HCT116 (cell line): Measurements from ENCODE around the gene NOXO1. TPM values are rescaled to one million over a fixed set of nuclear protein-coding genes. Genes with fewer than 3 reads are reported as not detected.

Experiments used
- ATAC-seq: fragments of 200-7000 bp; cut with Tn5 transposase; 2 replicates; pipeline ENCODE4 v1.9.1; 2020; ENCODE audit warnings: mild to moderate bottlenecking, moderate library complexity
- BruUV-seq: library from RNA; stranded (reverse); fragments of 400-500 nt; replicated peaks from 2 replicates; lab custom pipeline; 2021; lab: Mats Ljungman, UMichigan
- CTCF ChIA-PET: fragments of 300-600 bp; sonication (Branson Sonifier 250); formaldehyde crosslinking; loops from one replicate; lab custom pipeline; 2021; ENCODE audit warnings: antibody characterized with exemption; lab: Charles Lee
- POLR2A ChIA-PET: fragments of 300-600, 350-600 bp; sonication (Branson Sonifier 250); formaldehyde crosslinking; loops from one replicate; lab custom pipeline; 2021; ENCODE audit warnings: antibody characterized with exemption; lab: Charles Lee
- RAD21 ChIA-PET, 2 experiments: fragments of 300-600 bp; sonication (Branson Sonifier 250); formaldehyde crosslinking; loops; one replicate each; lab custom pipeline; 2023; ENCODE audit warnings: low total read pairs in 2 of 2; ENCODE audit not compliant: uncharacterized antibody in 2 of 2, unreplicated experiment in 2 of 2, low non-redundant PET in 1 of 2; lab: Charles Lee
- DNase-seq: peaks from one replicate; pipeline ENCODE4 v3.0.0-alpha.2; 2010; ENCODE audit warnings: low read depth, low spot score
- H2AFZ ChIP-seq: fragments of 200-600 bp; shearing (Covaris generic), sonication (generic); 2 replicates; pipeline ENCODE4 v1.6.1; 2017; ENCODE audit warnings: low read depth, mixed run types, mixed read lengths, antibody characterized with exemption, low read length; ENCODE audit not compliant: poor library complexity, severe bottlenecking
- H3K27ac ChIP-seq: 2 replicates; pipeline ENCODE4 v1.5.1; 2012; ENCODE audit warnings: low read depth, low read length
- H3K27me3 ChIP-seq: fragments of 200-600 bp; sonication (generic); 2 replicates; pipeline ENCODE4 v1.6.1; 2016; ENCODE audit warnings: mixed run types, low read length, mixed read lengths; ENCODE audit not compliant: insufficient read depth
- H3K36me3 ChIP-seq, 2 experiments: fragments of 200-500 bp in 1 of 2; fragments of 200-600 bp in 1 of 2; sonication (Bioruptor generic) in 1 of 2; sonication (generic) in 1 of 2; 2 replicates each; pipeline versions ENCODE4 v1.5.1 to v1.6.1; 2014 to 2016; ENCODE audit warnings: low read length in 2 of 2, inconsistent platforms in 1 of 2, mixed read lengths in 1 of 2, mixed run types in 1 of 2; ENCODE audit not compliant: insufficient read depth in 2 of 2, control insufficient read depth in 1 of 2
- H3K4me1 ChIP-seq, 2 experiments: fragments of 200-600 bp in 1 of 2; sonication (generic) in 1 of 2; 2 replicates each; pipeline versions ENCODE4 v1.5.1 to v1.6.1; 2012 to 2017; ENCODE audit warnings: low read length in 2 of 2, inconsistent platforms in 1 of 2, mild to moderate bottlenecking in 1 of 2, mixed read lengths in 1 of 2, mixed run types in 1 of 2, moderate library complexity in 1 of 2; ENCODE audit not compliant: insufficient read depth in 2 of 2, control insufficient read depth in 1 of 2
- H3K4me2 ChIP-seq: fragments of 200-600 bp; sonication (generic); 2 replicates; pipeline ENCODE4 v1.6.1; 2017; ENCODE audit warnings: mixed run types, low read length, mixed read lengths
- H3K4me3 ChIP-seq, 2 experiments: fragments of 200-600 bp in 1 of 2; sonication (generic) in 1 of 2; replicated peaks in 1 of 2; 2 replicates each; pipeline ENCODE4 v1.5.1; 2011 to 2016; ENCODE audit warnings: low read length in 2 of 2, control low read depth in 1 of 2, low read depth in 1 of 2, mild to moderate bottlenecking in 1 of 2, mixed read lengths in 1 of 2, mixed run types in 1 of 2
- H3K79me2 ChIP-seq: fragments of 200-600 bp; sonication (generic); 2 replicates; pipeline ENCODE4 v1.6.1; 2017; ENCODE audit warnings: mild to moderate bottlenecking, mixed run types, low read length, moderate library complexity, mixed read lengths; ENCODE audit not compliant: insufficient read depth
- H3K9ac ChIP-seq: fragments of 200-600 bp; sonication (generic); 2 replicates; pipeline ENCODE4 v1.6.1; 2016; ENCODE audit warnings: low read length, mixed read lengths
- H3K9me2 ChIP-seq: fragments of 200-600 bp; sonication (generic), shearing (Covaris generic); 2 replicates; pipeline ENCODE4 v1.6.1; 2017; ENCODE audit warnings: mixed run types, mild to moderate bottlenecking, moderate library complexity; ENCODE audit not compliant: insufficient read depth
- H3K9me3 ChIP-seq, 2 experiments: fragments of 200-500 bp in 1 of 2; fragments of 200-600 bp in 1 of 2; sonication (Bioruptor generic) in 1 of 2; sonication (generic) in 1 of 2; 2 replicates each; pipeline ENCODE4 v1.6.1; 2014 to 2017; ENCODE audit warnings: low read length in 2 of 2, mixed read lengths in 2 of 2, inconsistent platforms in 1 of 2, low read depth in 1 of 2, mild to moderate bottlenecking in 1 of 2, mixed run types in 1 of 2, moderate library complexity in 1 of 2; ENCODE audit not compliant: control insufficient read depth in 1 of 2, insufficient read depth in 1 of 2
- H4K20me1 ChIP-seq: fragments of 200-600 bp; sonication (generic), shearing (Covaris generic); 2 replicates; pipeline ENCODE4 v1.6.1; 2017; ENCODE audit warnings: mixed run types, mild to moderate bottlenecking, moderate library complexity; ENCODE audit not compliant: insufficient read depth
- CEBPB ChIP-seq: IDR thresholded peaks from 2 replicates; pipeline ENCODE4 v1.6.1; 2012; ENCODE audit warnings: low read depth
- RAD21 ChIP-seq: IDR thresholded peaks from 2 replicates; pipeline ENCODE4 v1.6.1; 2012; ENCODE audit warnings: low read depth, mild to moderate bottlenecking
- REST ChIP-seq: IDR thresholded peaks from 2 replicates; pipeline ENCODE4 v1.6.1; 2012; ENCODE audit warnings: low read depth
- SP1 ChIP-seq: IDR thresholded peaks from 2 replicates; pipeline ENCODE4 v1.6.1; 2012; ENCODE audit warnings: low read depth
- ZFX ChIP-seq: fragments of 450-650 bp; IDR thresholded peaks from 2 replicates; pipeline ENCODE4 v1.6.1; 2017
- ZNF274 ChIP-seq: fragments of 200-500 bp; sonication (Bioruptor generic); IDR thresholded peaks from 2 replicates; pipeline ENCODE4 v1.6.1; 2014; ENCODE audit warnings: mild to moderate bottlenecking, low read depth, low read length, inconsistent platforms
- intact Hi-C: fragments of 100-400 bp; cut with micrococcal nuclease; formaldehyde crosslinking; loops from 2 replicates; pipeline ENCODE4 v1.10.0; 2022
- total RNA-seq: library from RNA; stranded (reverse); gene quantifications from one replicate; pipeline ENCODE4 v1.2.1, GENCODE V29; 2021; ENCODE audit not compliant: unreplicated experiment

The NOXO1 gene
- total RNA-seq, 1 experiment from 2014 or later, result 10.0 TPM

- Histone ChIP-seq H3K4me3 (no peak overlapping the region), H3K9me2 (no peaks in the 10 kb centered on the region), H4K20me1 (no peaks in the 10 kb centered on the region), H3K4me2 (peak overlapping the region; percentile 99; the same call in 1 of the 2 replicates), H3K9ac (no peak overlapping the region), H3K79me2 (peaks cover 14% of the 10 kb centered on the region; the same call in 1 of the 2 replicates), H3K27me3 (no peaks in the 10 kb centered on the region), H3K9me3 (no peaks in the 10 kb centered on the region), H3K27ac (no peak overlapping the region), H2AFZ (no peak overlapping the region), H3K36me3 (no peaks in the 10 kb centered on the region), H3K4me1 (peaks cover 16 to 30% of the 10 kb centered on the region in 2 experiments)
- no peak for ATAC-seq
- intact Hi-C loops, result loop anchor here (10.0 kb wide), 1 partner anchor 226 kb away; the partner anchor contains the start of gene ECI1
- CTCF ChIA-PET, result no interaction called here
- POLR2A ChIA-PET, result no interaction called here
- DNase-seq, result no peak
- TF ChIP-seq REST (no peak), SP1 (no peak), RAD21 (no peak), ZNF274 (no peak), CEBPB (no peak), ZFX (no peak)
- RAD21 ChIA-PET, result no interaction called here
- no TSS peak for BruUV-seq
These were observed 47.5 kb upstream of the NOXO1 start for GRCh38 chr16:2028620-2029220.
